Bladder microvascular endothelial cell (primary cell): ENCODE results near the gene FOLR1. TPM values are rescaled to one million over a fixed set of nuclear protein-coding genes. Genes with fewer than 3 reads are reported as not detected.

Experiments
- total RNA-seq: library from RNA; depleted of rRNA; stranded (reverse); fragments of >200 nt; gene quantifications from 2 replicates; pipeline ENCODE4 v1.2.3, GENCODE V29; 2014

The FOLR1 gene
- not detected in 2 replicates for total RNA-seq

GRCh38 chr11:72191961-72192381 is at the start of gene FOLR1:
Gene FOLR1 (plus strand): TSS chr11:72192140. CDS start chr11:72192174, 34 bp downstream.

GRCh38 chr11:72216638-72217037 is 24.7 kb downstream of the FOLR1 start, which contains the start of gene FOLR2:
Gene FOLR2 (plus strand): TSS chr11:72216794. CDS start chr11:72218585, 1,791 bp downstream.

DNA sequence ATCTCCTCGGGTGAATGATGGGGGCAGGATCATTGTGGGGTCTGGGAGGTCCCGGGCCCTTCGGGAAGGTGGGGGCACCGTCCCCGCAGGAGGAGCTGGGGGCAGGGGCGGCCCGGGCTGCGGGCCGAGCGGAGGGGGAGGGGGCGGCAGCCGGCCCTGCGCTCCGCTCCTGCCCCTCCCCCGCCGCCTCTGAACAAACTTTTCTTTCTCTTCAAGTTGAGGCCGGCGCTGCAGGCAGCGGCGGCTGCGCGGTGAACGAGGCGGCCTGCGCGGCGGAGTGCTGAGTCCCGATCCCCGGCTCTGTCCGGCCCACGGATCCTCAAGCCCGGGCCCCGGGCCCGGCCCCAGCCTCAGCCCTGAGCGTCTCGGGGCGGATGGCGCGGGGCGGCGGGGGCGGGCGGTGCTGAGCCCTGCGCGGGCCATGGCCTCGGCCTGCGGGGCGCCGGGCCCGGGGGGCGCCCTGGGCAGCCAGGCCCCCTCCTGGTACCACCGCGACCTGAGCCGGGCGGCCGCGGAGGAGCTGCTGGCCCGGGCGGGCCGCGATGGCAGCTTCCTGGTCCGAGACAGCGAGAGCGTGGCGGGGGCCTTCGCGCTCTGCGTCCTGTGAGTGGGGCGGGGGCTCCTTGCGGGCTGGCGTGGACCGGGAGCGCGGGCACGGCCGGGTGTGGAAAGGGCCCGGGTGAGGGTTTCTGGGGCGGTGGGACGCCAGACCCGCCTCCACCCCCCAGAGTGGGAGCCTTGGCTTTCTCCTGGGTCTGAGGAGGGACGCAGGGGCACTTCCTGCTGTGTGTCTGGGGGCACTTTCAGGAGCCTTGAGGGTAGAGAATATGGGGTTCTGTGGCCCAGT is 32.8 kb downstream of the FOLR1 start, which contains the start of gene INPPL1:
TSS of gene INPPL1 (plus strand) at position 204 of the 847 bp plus-strand sequence. CDS start at position 422, 218 bp downstream.

GRCh38 chr11:72244060-72244360 is 52.1 kb downstream of the FOLR1 start, which contains the start of gene PHOX2A:
Gene PHOX2A (minus strand): TSS chr11:72244176. CDS start chr11:72244004, 172 bp downstream.

Other genes with a start within 250 kb of the FOLR1 start
- gene IL18BP, start 193.2 kb upstream of the FOLR1 start, total RNA-seq = 2.6 and 6.0 TPM in 2 replicates
- 131 and 164 TPM in 2 replicates for gene NUMA1, start 111.6 kb upstream of the FOLR1 start, total RNA-seq
- 1.9 and 7.0 TPM in 2 replicates for gene LRRC51, start 111.3 kb upstream of the FOLR1 start, total RNA-seq
- 62.2 and 63.6 TPM in 2 replicates for gene LAMTOR1, start 88.8 kb upstream of the FOLR1 start, total RNA-seq
- not detected in 2 replicates for gene TOMT, start 86.2 kb upstream of the FOLR1 start, total RNA-seq
- 22.1 and 24.3 TPM in 2 replicates for gene ANAPC15, start 79.4 kb upstream of the FOLR1 start, total RNA-seq
- gene FOLR3, start 56.4 kb upstream of the FOLR1 start, total RNA-seq = not detected in 2 replicates
- not detected in 2 replicates for gene FOLR2, start 24.7 kb downstream of the FOLR1 start, total RNA-seq
- 29.3 and 47.1 TPM in 2 replicates for gene INPPL1, start 32.6 kb downstream of the FOLR1 start, total RNA-seq
- not detected in 2 replicates for gene PHOX2A, start 52.0 kb downstream of the FOLR1 start, total RNA-seq
- gene CLPB, start 242.4 kb downstream of the FOLR1 start, total RNA-seq = 28.3 and 55.8 TPM in 2 replicates